ENCODE measurements around the gene CCDC12. TPM values are rescaled to one million over a fixed set of nuclear protein-coding genes. Genes with fewer than 3 reads are reported as not detected.

CCDC12 gene
- total and polyA plus RNA-seq, 2 donors (not counting 1 experiment from before 2014, with no cell fraction given): 84.0 to 97.3 TPM

- no peaks in the 10 kb centered on the region for H3K27me3 ChIP-seq (replicated peaks in 1 of 4; ENCODE audit: control extremely low read depth in 1 of 4, control insufficient read depth in 3 of 4, insufficient read depth in 4 of 4, low read length in 3 of 4)
- ATAC-seq (ENCODE audit: low read depth) (no peak), DNase-seq (no peak)
- no peaks in the 10 kb centered on the region for H3K27me3 Mint-ChIP-seq
- intact Hi-C loops (cut with micrococcal nuclease): no loop called here
- peaks cover 97% of the 10 kb centered on the region for H3K79me2 ChIP-seq (ENCODE audit: control insufficient read depth, insufficient read depth, low read length)
- WGBS (ENCODE audit: insufficient coverage): 95% methylated on average over 8 of the region's 8 CpGs
- no peak overlapping the region for H2AFZ ChIP-seq (ENCODE audit: insufficient read depth, low read depth, low read length, poor library complexity, severe bottlenecking)
- no peak overlapping the region for H3K4me2 ChIP-seq (replicated peaks; ENCODE audit: low read depth, low read length, poor library complexity, severe bottlenecking)
- H4K20me1 ChIP-seq (ENCODE audit: control insufficient read depth, insufficient read depth, low read length, poor library complexity, severe bottlenecking): peaks cover 87% of the 10 kb centered on the region
- no peaks in the 10 kb centered on the region for H3K9me3 ChIP-seq (ENCODE audit: control extremely low read depth in 1 of 3, control insufficient read depth in 2 of 3, insufficient read depth in 1 of 3, low read length in 2 of 3)
- peaks cover 0 to 66% of the 10 kb centered on the region in 2 experiments for H3K36me3 ChIP-seq (replicated peaks in 1 of 2; ENCODE audit: control extremely low read depth in 1 of 2, control insufficient read depth in 1 of 2, extremely low read depth in 1 of 2, insufficient read depth in 2 of 2, low read length in 1 of 2)
- H3K27ac Mint-ChIP-seq: peak overlapping the region; percentile 70
- no peak overlapping the region for H3K4me3 ChIP-seq (ENCODE audit: control extremely low read depth in 1 of 5, extremely low read depth in 1 of 5, insufficient read depth in 1 of 5, low read depth in 2 of 5, low read length in 4 of 5)
- H3K4me1 Mint-ChIP-seq: peaks cover 88% of the 10 kb centered on the region
- peaks cover 34 to 59% of the 10 kb centered on the region in 2 donors for H3K4me1 ChIP-seq (ENCODE audit: control insufficient read depth in 2 of 2, insufficient read depth in 2 of 2, low read length in 2 of 2)
- H3K9ac ChIP-seq (ENCODE audit: low read length): no peak overlapping the region
- TF ChIP-seq, protein P1, sequence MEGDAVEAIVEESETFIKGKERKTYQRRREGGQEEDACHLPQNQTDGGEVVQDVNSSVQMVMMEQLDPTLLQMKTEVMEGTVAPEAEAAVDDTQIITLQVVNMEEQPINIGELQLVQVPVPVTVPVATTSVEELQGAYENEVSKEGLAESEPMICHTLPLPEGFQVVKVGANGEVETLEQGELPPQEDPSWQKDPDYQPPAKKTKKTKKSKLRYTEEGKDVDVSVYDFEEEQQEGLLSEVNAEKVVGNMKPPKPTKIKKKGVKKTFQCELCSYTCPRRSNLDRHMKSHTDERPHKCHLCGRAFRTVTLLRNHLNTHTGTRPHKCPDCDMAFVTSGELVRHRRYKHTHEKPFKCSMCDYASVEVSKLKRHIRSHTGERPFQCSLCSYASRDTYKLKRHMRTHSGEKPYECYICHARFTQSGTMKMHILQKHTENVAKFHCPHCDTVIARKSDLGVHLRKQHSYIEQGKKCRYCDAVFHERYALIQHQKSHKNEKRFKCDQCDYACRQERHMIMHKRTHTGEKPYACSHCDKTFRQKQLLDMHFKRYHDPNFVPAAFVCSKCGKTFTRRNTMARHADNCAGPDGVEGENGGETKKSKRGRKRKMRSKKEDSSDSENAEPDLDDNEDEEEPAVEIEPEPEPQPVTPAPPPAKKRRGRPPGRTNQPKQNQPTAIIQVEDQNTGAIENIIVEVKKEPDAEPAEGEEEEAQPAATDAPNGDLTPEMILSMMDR (IDR thresholded peaks at IDR 0.05): no peak
- no peak for TF ChIP-seq EZH2 (IDR thresholded peaks at IDR 0.05; ENCODE audit: borderline replicate concordance, insufficient read depth, low read depth, low read length, poor library complexity, severe bottlenecking)
- no peaks in the 10 kb centered on the region for H3K9me3 Mint-ChIP-seq (ENCODE audit: insufficient read depth)
- H3K4me3 Mint-ChIP-seq: no peak overlapping the region
- H3K27ac ChIP-seq (ENCODE audit: low read length in 2 of 2): peak overlapping the region in 1 of 2 donors; percentile 30
- POLR2A ChIA-PET: no interaction called here
- CTCF ChIA-PET: no interaction called here
Observed at GRCh38 chr3:46944191-46944590, 32.4 kb downstream of the CCDC12 start.

DNA sequence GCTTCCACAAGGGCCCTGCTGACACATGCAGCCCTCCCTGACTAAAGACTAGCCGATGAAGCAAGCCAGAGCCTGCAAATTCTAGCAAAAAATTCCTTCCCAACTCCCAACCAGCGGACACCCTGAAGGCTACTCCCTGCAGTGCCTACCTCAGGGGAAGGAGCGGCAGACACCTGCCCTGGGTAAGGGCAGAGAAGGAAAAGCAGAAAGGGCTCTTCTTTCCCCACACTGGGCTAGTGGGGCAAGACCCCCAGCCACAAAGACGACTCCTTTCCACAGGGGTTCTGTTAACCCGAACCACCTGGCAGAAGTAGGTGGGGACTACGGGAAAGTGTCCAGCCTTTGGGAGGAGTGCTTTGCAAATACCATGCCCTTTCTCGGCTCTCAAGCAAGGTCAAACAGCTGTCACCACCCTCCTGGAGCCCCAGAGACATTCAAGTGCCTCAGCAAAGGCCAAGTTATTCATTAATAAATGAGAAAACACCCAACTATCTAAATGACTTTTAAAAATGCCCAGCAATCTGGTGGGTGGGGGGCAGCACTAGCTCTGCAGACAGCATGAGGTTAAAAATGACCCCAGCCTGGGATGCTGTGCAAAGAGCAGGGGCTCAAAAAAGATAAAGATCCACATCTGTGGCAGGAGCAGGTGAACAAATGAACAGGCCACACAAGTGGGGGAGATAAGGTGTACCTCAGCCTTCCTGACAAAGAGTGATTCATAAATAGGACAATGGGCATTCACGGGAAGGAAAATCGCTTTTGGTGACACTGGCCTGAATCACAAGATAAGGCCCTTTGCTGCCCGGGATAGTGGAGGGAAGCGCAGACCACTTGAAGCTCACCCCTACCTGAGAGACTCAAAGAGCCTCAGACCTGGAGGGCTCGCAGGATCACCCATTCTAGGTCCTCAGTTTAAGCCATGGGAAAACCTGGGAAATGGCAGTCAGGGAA, 33.0 kb downstream of the CCDC12 start:
- ChIA-PET POLR2A (no interaction called here), CTCF (no interaction called here)
- Mint-ChIP-seq H3K9me3 (ENCODE audit: insufficient read depth) (no peaks in the 10 kb centered on the region), H3K27ac (peak overlapping the region; percentile 70), H3K4me3 (no peak overlapping the region), H3K4me1 (peaks cover 86% of the 10 kb centered on the region), H3K27me3 (no peaks in the 10 kb centered on the region)
- DNase-seq (no peak), ATAC-seq (ENCODE audit: low read depth) (no peak)
- Histone ChIP-seq H3K4me3 (ENCODE audit: control extremely low read depth in 1 of 5, extremely low read depth in 1 of 5, insufficient read depth in 1 of 5, low read depth in 2 of 5, low read length in 4 of 5) (no peak overlapping the region), H3K27me3 (replicated peaks in 1 of 4; ENCODE audit: control extremely low read depth in 1 of 4, control insufficient read depth in 3 of 4, insufficient read depth in 4 of 4, low read length in 3 of 4) (no peaks in the 10 kb centered on the region), H3K27ac (ENCODE audit: low read length in 2 of 2) (peak overlapping the region in 1 of 2 donors; percentile 35), H3K36me3 (replicated peaks in 1 of 2; ENCODE audit: control extremely low read depth in 1 of 2, control insufficient read depth in 1 of 2, extremely low read depth in 1 of 2, insufficient read depth in 2 of 2, low read length in 1 of 2) (peaks cover 0 to 72% of the 10 kb centered on the region in 2 experiments), H4K20me1 (ENCODE audit: control insufficient read depth, insufficient read depth, low read length, poor library complexity, severe bottlenecking) (peaks cover 84% of the 10 kb centered on the region), H3K79me2 (ENCODE audit: control insufficient read depth, insufficient read depth, low read length) (peaks cover 97% of the 10 kb centered on the region), H3K9ac (ENCODE audit: low read length) (no peak overlapping the region), H3K9me3 (ENCODE audit: control extremely low read depth in 1 of 3, control insufficient read depth in 2 of 3, insufficient read depth in 1 of 3, low read length in 2 of 3) (no peaks in the 10 kb centered on the region), H3K4me1 (ENCODE audit: control insufficient read depth in 2 of 2, insufficient read depth in 2 of 2, low read length in 2 of 2) (peaks cover 34 to 59% of the 10 kb centered on the region in 2 donors), H2AFZ (ENCODE audit: insufficient read depth, low read depth, low read length, poor library complexity, severe bottlenecking) (no peak overlapping the region), H3K4me2 (replicated peaks; ENCODE audit: low read depth, low read length, poor library complexity, severe bottlenecking) (no peak overlapping the region)
- no peak for TF ChIP-seq EZH2 (IDR thresholded peaks at IDR 0.05; ENCODE audit: borderline replicate concordance, insufficient read depth, low read depth, low read length, poor library complexity, severe bottlenecking)
- TF ChIP-seq, protein P1 (IDR thresholded peaks at IDR 0.05): no peak
- WGBS (ENCODE audit: insufficient coverage): 92% methylated on average over 3 of the region's 12 CpGs
- intact Hi-C loops (cut with micrococcal nuclease): no loop called here

Measured in B cell (primary cell).